HepG2 (cell line): ENCODE data around the gene SLC25A47. TPM values are rescaled to one million over a fixed set of nuclear protein-coding genes. Genes with fewer than 3 reads are reported as not detected.

Experiments
- ATRX ChIP-seq: sonication (generic); formaldehyde crosslinking; IDR thresholded peaks from 2 replicates; pipeline ENCODE4 v1.4.0; 2020; ENCODE audit warnings: missing genetic modification reagents, borderline replicate concordance
- GPN1 ChIP-seq: sonication (generic); formaldehyde crosslinking; IDR thresholded peaks from 2 replicates; pipeline ENCODE4 v1.5.1; 2020; ENCODE audit warnings: missing genetic modification reagents, borderline replicate concordance
- IKZF4 ChIP-seq: sonication (generic); formaldehyde crosslinking; IDR thresholded peaks from 2 replicates; pipeline ENCODE4 v1.5.1; 2020; ENCODE audit warnings: borderline replicate concordance, mild to moderate bottlenecking, low read depth, missing genetic modification reagents; ENCODE audit errors: not compliant biosample characterization
- IRX3 ChIP-seq: sonication (generic); formaldehyde crosslinking; IDR thresholded peaks from 2 replicates; pipeline ENCODE4 v1.8.1; 2023; ENCODE audit warnings: mild to moderate bottlenecking, low read depth, missing genetic modification reagents, borderline replicate concordance
- ISL2 ChIP-seq: sonication (generic); formaldehyde crosslinking; IDR thresholded peaks from 2 replicates; pipeline ENCODE4 v1.5.0; 2020; ENCODE audit warnings: missing genetic modification reagents
- KLF13 ChIP-seq: sonication (generic); formaldehyde crosslinking; IDR thresholded peaks from 2 replicates; pipeline ENCODE4 v1.4.0; 2020; ENCODE audit warnings: mild to moderate bottlenecking, missing genetic modification reagents
- KMT2B ChIP-seq: IDR thresholded peaks from 2 replicates; pipeline ENCODE4 v1.6.1; 2016; ENCODE audit warnings: missing genetic modification reagents, missing compliant biosample characterization
- PHF21A ChIP-seq: sonication (generic); formaldehyde crosslinking; IDR thresholded peaks from 2 replicates; pipeline ENCODE4 v1.5.0; 2020; ENCODE audit warnings: mild to moderate bottlenecking, missing genetic modification reagents
- RARG ChIP-seq: sonication (generic); formaldehyde crosslinking; IDR thresholded peaks from 2 replicates; pipeline ENCODE4 v1.4.0; 2020; ENCODE audit warnings: low read depth, mild to moderate bottlenecking, missing genetic modification reagents
- RFXANK ChIP-seq: IDR thresholded peaks from 2 replicates; pipeline ENCODE4 v1.6.1; 2016
- SNRNP70 ChIP-seq: fragments of 200-400 bp; formaldehyde crosslinking; IDR thresholded peaks from 2 replicates; pipeline ENCODE4 v1.6.1; 2017; ENCODE audit warnings: mild to moderate bottlenecking, low read depth, low read length, moderate library complexity
- TOPORS ChIP-seq: sonication (generic); formaldehyde crosslinking; IDR thresholded peaks from 2 replicates; pipeline ENCODE4 v1.8.0; 2023; ENCODE audit warnings: mild to moderate bottlenecking, missing genetic modification reagents
- U2AF1 ChIP-seq: fragments of 200-400 bp; formaldehyde crosslinking; optimal IDR thresholded peaks from 2 replicates; pipeline ENCODE3; 2017; ENCODE audit warnings: mild to moderate bottlenecking, low read depth, low read length
- ZMYM3 ChIP-seq: sonication (generic); formaldehyde crosslinking; IDR thresholded peaks from 2 replicates; pipeline ENCODE4 v1.5.1; 2020; ENCODE audit warnings: mild to moderate bottlenecking, missing genetic modification reagents
- ZNF263 ChIP-seq: sonication (generic); formaldehyde crosslinking; IDR thresholded peaks from 2 replicates; pipeline ENCODE4 v1.4.0; 2020; ENCODE audit warnings: missing genetic modification reagents
- ZNF496 ChIP-seq: sonication (generic); formaldehyde crosslinking; IDR thresholded peaks from 2 replicates; pipeline ENCODE4 v1.8.1; 2023; ENCODE audit warnings: mild to moderate bottlenecking, moderate library complexity, missing genetic modification reagents; ENCODE audit not compliant: insufficient replicate concordance
- ZNF552 ChIP-seq: sonication (generic); formaldehyde crosslinking; IDR thresholded peaks from 2 replicates; pipeline ENCODE4 v1.9.0; 2022; ENCODE audit warnings: missing genetic modification reagents, mild to moderate bottlenecking, borderline replicate concordance
- ZNF567 ChIP-seq: sonication (generic); formaldehyde crosslinking; IDR thresholded peaks from 2 replicates; pipeline ENCODE4 v1.8.1; 2023; ENCODE audit warnings: mild to moderate bottlenecking, missing genetic modification reagents, borderline replicate concordance
- ZNF572 ChIP-seq: sonication (generic); formaldehyde crosslinking; IDR thresholded peaks from 2 replicates; pipeline ENCODE4 v1.5.1; 2020; ENCODE audit warnings: mild to moderate bottlenecking, missing genetic modification reagents
- ZNF589 ChIP-seq: sonication (generic); formaldehyde crosslinking; conservative IDR thresholded peaks from 2 replicates; pipeline ENCODE4 v1.8.0; 2022; ENCODE audit warnings: mild to moderate bottlenecking, moderate library complexity, missing genetic modification reagents
- ZNF660 ChIP-seq: sonication (generic); formaldehyde crosslinking; IDR thresholded peaks from 2 replicates; pipeline ENCODE4 v1.5.1; 2020; ENCODE audit warnings: mild to moderate bottlenecking, low read depth, missing genetic modification reagents, borderline replicate concordance
- ZNF776 ChIP-seq: sonication (generic); formaldehyde crosslinking; IDR thresholded peaks from 2 replicates; pipeline ENCODE4 v1.4.0; 2020; ENCODE audit warnings: mild to moderate bottlenecking, missing genetic modification reagents
- ZSCAN30 ChIP-seq: sonication (generic); formaldehyde crosslinking; IDR thresholded peaks from 2 replicates; pipeline ENCODE4 v1.5.0; 2020; ENCODE audit warnings: mild to moderate bottlenecking, missing genetic modification reagents
- polyA plus RNA-seq, 8 experiments: library from polyadenylated mRNA; depleted of rRNA in 3 of 8; stranded (reverse) in 7 of 8; unstranded in 1 of 8; fragments of >200 nt; fragmentation: Illumina TruSeq in 4 of 8; extraction: Trizol in 4 of 8; gene quantifications; 2 replicates each; pipeline versions ENCODE4 v1.2.1 to v1.2.3, GENCODE V29; 2011 to 2016; ENCODE audit warnings: low read depth in 4 of 8, missing spikeins in 1 of 8, mixed read lengths in 1 of 8; ENCODE audit not compliant: insufficient read depth in 1 of 8
- total RNA-seq, 5 experiments: library from RNA; depleted of rRNA; stranded (reverse); fragments of >200 nt; fragmentation: Illumina TruSeq; extraction: Trizol; gene quantifications; 2 replicates each; pipeline ENCODE4 v1.2.3, GENCODE V29; 2016; ENCODE audit warnings: low read depth in 1 of 5
- TF ChIP-seq, protein P1 (sequence below): IDR thresholded peaks from 2 replicates; pipeline ENCODE4 v1.6.1; 2012; ENCODE audit warnings: inconsistent platforms
- TF ChIP-seq, protein P2 (sequence below): sonication (generic); formaldehyde crosslinking; IDR thresholded peaks from 2 replicates; pipeline ENCODE4 v1.8.1; 2023; ENCODE audit warnings: mild to moderate bottlenecking, missing genetic modification reagents
- TF ChIP-seq, protein P3 (sequence below): sonication (generic); formaldehyde crosslinking; IDR thresholded peaks from 2 replicates; pipeline ENCODE4 v1.5.0; 2020; ENCODE audit warnings: mild to moderate bottlenecking, missing genetic modification reagents
- TF ChIP-seq, protein P4 (sequence below): sonication (generic); formaldehyde crosslinking; IDR thresholded peaks from 2 replicates; pipeline ENCODE4 v1.5.1; 2020; ENCODE audit warnings: missing genetic modification reagents, mild to moderate bottlenecking, borderline replicate concordance

The SLC25A47 gene
- total and polyA plus RNA-seq, 2 of the 13 experiments (the other 11 are each of a cell fraction or from before 2014, with no cell fraction given) = 1.0 to 1.7 TPM

DNA sequence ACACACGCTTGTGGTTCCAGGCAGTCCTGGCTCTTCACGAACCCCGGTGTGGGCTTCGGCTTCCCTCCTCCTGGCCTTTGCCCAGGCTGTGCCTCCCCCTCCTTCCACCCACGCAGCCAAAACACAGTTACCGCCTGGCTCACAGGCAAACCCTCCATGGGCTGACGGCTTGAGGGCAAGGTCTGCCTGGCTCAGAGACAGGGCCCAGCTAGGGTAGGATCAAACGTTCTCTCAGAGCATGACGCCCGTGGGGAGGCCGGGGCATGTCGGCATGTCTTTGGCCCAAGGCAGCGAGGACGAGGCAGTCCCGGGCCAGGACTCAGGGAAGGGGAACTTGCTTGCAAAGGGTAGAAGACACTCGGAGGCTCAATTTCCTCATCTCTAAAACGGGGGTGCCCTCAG, 2.1 kb downstream of the SLC25A47 start (continued):
- no peak for TF ChIP-seq IKZF4 (CRISPR knock-in tag)
- TF ChIP-seq ZNF572 (CRISPR knock-in tag) = no peak
- no peak for TF ChIP-seq RFXANK (CRISPR knock-in tag)
- TF ChIP-seq ZSCAN30 (CRISPR knock-in tag) = no peak
- no peak for TF ChIP-seq ZNF496 (CRISPR knock-in tag)
- no peak for TF ChIP-seq PHF21A (CRISPR knock-in tag)
- TF ChIP-seq ZNF776 (CRISPR knock-in tag) = 0 out of 2 replicates have a peak, but pooled peaks have one; percentile 19
- TF ChIP-seq GPN1 = no peak
- TF ChIP-seq, protein P1, sequence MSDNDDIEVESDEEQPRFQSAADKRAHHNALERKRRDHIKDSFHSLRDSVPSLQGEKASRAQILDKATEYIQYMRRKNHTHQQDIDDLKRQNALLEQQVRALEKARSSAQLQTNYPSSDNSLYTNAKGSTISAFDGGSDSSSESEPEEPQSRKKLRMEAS = peak; percentile 79
- TF ChIP-seq ZNF552 = no peak; the same call in 1 of the 2 replicates
- TF ChIP-seq, protein P2, sequence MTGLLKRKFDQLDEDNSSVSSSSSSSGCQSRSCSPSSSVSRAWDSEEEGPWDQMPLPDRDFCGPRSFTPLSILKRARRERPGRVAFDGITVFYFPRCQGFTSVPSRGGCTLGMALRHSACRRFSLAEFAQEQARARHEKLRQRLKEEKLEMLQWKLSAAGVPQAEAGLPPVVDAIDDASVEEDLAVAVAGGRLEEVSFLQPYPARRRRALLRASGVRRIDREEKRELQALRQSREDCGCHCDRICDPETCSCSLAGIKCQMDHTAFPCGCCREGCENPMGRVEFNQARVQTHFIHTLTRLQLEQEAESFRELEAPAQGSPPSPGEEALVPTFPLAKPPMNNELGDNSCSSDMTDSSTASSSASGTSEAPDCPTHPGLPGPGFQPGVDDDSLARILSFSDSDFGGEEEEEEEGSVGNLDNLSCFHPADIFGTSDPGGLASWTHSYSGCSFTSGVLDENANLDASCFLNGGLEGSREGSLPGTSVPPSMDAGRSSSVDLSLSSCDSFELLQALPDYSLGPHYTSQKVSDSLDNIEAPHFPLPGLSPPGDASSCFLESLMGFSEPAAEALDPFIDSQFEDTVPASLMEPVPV (CRISPR knock-in tag) = no peak
- no peak for TF ChIP-seq RARG
- TF ChIP-seq IRX3 (CRISPR knock-in tag) = 0 out of 2 replicates have a peak, but pooled peaks have one; percentile 34
- TF ChIP-seq SNRNP70 = no peak
- peak; percentile 32; the same call in 1 of the 2 replicates for TF ChIP-seq ZNF263 (CRISPR knock-in tag)
- no peak for TF ChIP-seq ZNF660 (CRISPR knock-in tag)
- no peak for TF ChIP-seq KMT2B (CRISPR knock-in tag)
- TF ChIP-seq, protein P3, sequence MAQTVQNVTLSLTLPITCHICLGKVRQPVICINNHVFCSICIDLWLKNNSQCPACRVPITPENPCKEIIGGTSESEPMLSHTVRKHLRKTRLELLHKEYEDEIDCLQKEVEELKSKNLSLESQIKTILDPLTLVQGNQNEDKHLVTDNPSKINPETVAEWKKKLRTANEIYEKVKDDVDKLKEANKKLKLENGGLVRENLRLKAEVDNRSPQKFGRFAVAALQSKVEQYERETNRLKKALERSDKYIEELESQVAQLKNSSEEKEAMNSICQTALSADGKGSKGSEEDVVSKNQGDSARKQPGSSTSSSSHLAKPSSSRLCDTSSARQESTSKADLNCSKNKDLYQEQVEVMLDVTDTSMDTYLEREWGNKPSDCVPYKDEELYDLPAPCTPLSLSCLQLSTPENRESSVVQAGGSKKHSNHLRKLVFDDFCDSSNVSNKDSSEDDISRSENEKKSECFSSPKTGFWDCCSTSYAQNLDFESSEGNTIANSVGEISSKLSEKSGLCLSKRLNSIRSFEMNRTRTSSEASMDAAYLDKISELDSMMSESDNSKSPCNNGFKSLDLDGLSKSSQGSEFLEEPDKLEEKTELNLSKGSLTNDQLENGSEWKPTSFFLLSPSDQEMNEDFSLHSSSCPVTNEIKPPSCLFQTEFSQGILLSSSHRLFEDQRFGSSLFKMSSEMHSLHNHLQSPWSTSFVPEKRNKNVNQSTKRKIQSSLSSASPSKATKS (CRISPR knock-in tag) = no peak
- no peak for TF ChIP-seq ZNF567 (CRISPR knock-in tag)
- TF ChIP-seq ZNF589 = no peak
- TF ChIP-seq ZMYM3 (CRISPR knock-in tag) = 0 out of 2 replicates have a peak, but pooled peaks have one; percentile 52
- TF ChIP-seq TOPORS (CRISPR knock-in tag) = 0 out of 2 replicates have a peak, but pooled peaks have one; percentile 38
- TF ChIP-seq U2AF1 = no peak
- no peak for TF ChIP-seq KLF13 (CRISPR knock-in tag)
- TF ChIP-seq, protein P4, sequence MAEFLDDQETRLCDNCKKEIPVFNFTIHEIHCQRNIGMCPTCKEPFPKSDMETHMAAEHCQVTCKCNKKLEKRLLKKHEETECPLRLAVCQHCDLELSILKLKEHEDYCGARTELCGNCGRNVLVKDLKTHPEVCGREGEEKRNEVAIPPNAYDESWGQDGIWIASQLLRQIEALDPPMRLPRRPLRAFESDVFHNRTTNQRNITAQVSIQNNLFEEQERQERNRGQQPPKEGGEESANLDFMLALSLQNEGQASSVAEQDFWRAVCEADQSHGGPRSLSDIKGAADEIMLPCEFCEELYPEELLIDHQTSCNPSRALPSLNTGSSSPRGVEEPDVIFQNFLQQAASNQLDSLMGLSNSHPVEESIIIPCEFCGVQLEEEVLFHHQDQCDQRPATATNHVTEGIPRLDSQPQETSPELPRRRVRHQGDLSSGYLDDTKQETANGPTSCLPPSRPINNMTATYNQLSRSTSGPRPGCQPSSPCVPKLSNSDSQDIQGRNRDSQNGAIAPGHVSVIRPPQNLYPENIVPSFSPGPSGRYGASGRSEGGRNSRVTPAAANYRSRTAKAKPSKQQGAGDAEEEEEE = no peak
- TF ChIP-seq ATRX (CRISPR knock-in tag) = no peak
- no peak for TF ChIP-seq ISL2 (CRISPR knock-in tag)
